Adrenal gland (tissue), 5 donors: ENCODE measurements around the gene TMBIM4.
A peak's percentile ranks its signal among the peaks of the same experiment; 100 is the strongest.

Source experiments
- POLR2A ChIP-seq, 2 donors: fragments of 450-650 bp; IDR thresholded peaks; one replicate each; pipeline ENCODE4 v1.6.1; 2017; ENCODE audit warnings: antibody characterized with exemption in 2 of 2, mild to moderate bottlenecking in 2 of 2, moderate library complexity in 1 of 2
- TF ChIP-seq, protein P1 (sequence below), 6 experiments: fragments of 450-650 bp in 4 of 6; fragments of 200-600 bp in 2 of 6; sonication (generic) in 1 of 6; IDR thresholded peaks; 1 replicate in 5 of 6; 2 replicates in 1 of 6; pipeline versions ENCODE4 v1.5.1 to v1.8.0; 2016 to 2021; ENCODE audit warnings: antibody characterized with exemption in 6 of 6, mild to moderate bottlenecking in 2 of 6, moderate library complexity in 1 of 6
- donor health status: DM: no; HTN: no; CAD: no.

DNA sequence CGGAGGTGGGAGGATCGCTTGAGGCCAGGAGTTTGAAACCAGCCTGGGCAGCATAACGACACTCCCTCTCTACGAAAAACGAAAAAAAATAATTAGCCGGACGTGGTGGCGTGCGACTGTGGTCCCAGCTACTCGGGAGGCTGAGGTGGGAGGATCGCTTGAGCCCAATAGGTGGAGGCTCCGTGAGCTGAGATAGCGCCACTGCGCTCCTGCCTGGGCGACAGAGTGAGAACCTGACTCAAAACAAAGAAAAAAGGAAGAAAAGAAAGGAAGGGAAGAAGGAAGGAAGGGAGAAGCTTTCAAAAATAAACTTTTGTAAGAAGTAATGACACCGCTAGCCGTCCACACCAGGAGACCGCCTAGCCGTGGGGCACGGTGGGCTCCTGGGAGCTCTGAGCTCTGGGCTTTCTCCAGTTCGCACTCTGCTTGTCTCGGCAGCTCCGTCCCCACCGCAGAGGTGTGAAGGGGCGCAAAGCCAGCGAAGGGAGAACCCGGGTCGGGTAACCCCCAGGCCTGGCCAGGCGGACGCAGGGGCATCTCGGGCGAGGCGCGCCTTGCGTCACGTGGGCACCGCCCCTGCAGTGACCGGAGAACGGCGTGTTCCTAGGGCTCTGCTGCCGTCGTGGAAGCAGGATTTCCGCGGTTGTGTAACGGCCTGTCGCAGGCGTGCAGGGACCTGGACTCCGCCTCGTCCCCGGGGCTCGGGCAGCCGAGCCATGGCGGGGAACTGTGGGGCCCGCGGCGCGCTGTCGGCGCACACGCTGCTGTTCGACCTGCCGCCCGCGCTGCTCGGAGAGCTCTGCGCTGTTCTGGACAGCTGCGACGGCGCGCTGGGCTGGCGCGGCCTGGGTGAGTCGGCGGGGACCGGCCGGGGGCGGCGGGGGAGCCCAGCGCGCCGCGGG, 19.0 kb upstream of the TMBIM4 start, which contains the start of gene IRAK3:
- TF ChIP-seq, protein P1, sequence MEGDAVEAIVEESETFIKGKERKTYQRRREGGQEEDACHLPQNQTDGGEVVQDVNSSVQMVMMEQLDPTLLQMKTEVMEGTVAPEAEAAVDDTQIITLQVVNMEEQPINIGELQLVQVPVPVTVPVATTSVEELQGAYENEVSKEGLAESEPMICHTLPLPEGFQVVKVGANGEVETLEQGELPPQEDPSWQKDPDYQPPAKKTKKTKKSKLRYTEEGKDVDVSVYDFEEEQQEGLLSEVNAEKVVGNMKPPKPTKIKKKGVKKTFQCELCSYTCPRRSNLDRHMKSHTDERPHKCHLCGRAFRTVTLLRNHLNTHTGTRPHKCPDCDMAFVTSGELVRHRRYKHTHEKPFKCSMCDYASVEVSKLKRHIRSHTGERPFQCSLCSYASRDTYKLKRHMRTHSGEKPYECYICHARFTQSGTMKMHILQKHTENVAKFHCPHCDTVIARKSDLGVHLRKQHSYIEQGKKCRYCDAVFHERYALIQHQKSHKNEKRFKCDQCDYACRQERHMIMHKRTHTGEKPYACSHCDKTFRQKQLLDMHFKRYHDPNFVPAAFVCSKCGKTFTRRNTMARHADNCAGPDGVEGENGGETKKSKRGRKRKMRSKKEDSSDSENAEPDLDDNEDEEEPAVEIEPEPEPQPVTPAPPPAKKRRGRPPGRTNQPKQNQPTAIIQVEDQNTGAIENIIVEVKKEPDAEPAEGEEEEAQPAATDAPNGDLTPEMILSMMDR (IDR thresholded peaks at IDR 0.05), result no peak
- TF ChIP-seq POLR2A (IDR thresholded peaks at IDR 0.05), result peak; percentile 73 to 83
